Pons (tissue), 1 donor: ENCODE data around the gene POMC.
"Not testable (repeated sequence)": the region's sequence is repeated elsewhere in the genome, so short reads cannot be mapped to it uniquely, and the experiment has no call there.

Experiments used
- DNase-seq: peaks from one replicate; pipeline ENCODE4 v3.0.0-alpha.2; 2016; ENCODE audit warnings: low spot score

Gene POMC

DNA sequence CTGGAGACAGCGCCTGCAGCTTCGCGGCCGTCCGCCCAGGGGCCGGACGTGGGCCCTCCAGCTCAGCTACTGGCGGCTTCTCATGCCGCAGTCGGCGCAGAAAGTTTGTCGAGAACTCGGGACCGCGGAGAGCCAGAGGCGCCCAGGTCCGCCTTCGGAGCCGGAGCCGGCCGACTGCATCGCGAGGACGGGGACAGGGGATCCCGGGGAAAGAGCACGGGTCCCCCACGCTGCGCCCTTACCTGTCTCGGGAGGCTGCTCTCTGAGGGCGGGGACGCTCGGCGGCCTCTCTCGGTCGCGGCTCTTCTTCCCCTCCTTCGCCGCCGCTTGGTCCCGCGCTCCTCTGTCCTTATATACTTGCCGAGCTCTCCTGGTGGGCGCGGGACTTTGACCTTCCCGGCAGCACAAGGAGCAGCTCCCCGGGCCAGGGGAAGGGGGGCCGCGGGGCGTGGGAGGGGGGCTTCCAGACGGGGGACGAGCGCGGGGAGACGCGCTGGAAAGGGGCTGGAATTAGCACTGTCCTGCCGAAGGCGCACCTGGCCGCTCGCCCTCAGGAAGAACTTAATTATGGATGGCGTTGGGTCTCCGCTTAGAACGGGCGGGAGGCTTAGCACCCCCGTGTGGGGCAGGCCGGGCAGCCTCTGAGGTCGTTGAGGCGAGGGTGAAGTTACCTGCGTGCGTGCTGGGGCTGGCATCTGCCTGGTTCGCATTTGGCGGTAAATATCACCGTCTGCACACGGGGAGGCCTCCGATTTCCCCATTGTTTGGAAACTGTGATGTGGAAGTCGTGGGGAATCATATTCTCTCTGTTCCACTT, at the start of gene POMC:
Gene POMC, minus strand, starts transcription at position 325 of the 817 bp plus-strand sequence. CDS start 3,808 bp downstream, outside the sequence.
- no peak for DNase-seq

- no peak for DNase-seq
Observed at GRCh38 chr2:25218100-25218499, 49.7 kb upstream of the POMC start.

DNA sequence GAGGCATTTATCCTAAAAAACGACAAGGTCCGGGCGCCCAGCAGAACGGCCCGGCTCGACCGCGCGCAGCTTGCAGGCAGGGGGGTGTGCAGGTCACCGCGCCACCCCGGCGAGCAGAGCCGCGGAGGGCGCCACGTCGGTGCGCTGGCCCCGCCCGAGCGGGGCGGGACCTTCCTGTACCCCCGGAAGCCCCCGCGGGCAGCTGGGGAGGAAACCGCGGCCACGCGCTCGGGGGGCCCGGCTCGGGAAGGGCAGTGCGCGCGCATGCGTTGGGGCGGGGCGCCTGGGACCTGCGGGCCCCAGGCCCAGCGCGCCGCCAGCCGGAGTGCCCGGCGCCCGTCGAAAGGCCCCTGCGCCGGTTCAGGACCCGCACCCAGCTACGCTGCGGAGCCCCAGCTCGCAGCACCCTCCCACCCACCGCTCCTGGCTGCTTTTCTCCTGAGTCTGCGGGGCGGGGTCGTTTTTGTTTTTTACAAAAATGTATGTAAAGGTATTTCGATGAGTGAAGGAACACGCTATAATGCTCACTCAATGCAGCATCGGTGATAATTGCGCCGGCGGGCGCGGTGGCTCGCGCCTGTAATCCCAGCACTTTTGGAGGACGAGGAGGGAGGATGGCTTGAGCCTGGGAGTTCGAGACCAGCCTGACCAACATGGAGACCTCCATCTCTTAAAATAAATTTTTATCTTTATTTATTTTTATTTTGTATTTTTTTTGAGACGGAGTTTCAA, 47.7 kb upstream of the POMC start:
- peak; percentile 21 for DNase-seq

- DNase-seq = no peak
Observed at GRCh38 chr2:25215232-25215631, 46.9 kb upstream of the POMC start.

DNA sequence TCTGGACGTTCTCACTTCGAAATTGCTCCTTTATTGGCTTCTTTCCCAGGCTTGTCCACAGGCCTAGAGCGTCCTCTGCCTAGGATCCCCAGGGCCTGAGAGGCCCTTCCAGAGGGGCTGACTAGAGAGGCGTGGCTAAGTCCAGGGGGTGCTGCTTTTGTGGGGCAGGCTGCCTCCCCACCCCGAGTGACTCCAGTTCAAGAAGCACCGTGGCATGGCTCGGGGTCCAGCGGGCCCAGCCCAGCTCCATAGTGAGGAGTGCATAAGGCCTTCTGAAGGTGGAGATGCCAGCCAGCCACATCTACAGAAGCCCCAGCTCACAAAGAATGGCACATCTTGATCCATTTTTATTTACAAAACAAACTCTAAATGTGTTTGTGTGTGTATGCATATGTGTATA, 44.8 kb upstream of the POMC start:
- DNase-seq = no peak

DNA sequence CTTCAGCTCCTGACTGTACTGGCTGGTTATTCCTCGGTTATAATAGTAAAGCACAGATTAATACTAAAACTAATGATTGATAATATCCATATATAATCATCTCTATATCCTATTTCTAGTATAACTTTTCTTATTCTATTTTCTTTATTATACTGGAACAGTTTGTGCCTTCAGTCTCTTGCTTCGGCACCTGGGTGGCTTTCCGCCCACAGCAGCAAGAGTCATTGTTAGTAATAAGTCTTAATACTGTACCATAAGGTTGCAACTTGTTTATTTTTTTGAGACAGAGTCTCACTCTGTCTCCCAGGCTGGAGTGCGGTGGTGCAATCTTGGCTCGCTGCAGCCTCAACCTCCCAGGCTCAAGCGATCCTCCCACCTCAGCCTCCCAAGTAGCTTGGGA, 42.5 kb upstream of the POMC start:
- not testable (repeated sequence) for DNase-seq

- DNase-seq = no peak
Observed at GRCh38 chr2:25207078-25207545, 38.7 kb upstream of the POMC start.

DNA sequence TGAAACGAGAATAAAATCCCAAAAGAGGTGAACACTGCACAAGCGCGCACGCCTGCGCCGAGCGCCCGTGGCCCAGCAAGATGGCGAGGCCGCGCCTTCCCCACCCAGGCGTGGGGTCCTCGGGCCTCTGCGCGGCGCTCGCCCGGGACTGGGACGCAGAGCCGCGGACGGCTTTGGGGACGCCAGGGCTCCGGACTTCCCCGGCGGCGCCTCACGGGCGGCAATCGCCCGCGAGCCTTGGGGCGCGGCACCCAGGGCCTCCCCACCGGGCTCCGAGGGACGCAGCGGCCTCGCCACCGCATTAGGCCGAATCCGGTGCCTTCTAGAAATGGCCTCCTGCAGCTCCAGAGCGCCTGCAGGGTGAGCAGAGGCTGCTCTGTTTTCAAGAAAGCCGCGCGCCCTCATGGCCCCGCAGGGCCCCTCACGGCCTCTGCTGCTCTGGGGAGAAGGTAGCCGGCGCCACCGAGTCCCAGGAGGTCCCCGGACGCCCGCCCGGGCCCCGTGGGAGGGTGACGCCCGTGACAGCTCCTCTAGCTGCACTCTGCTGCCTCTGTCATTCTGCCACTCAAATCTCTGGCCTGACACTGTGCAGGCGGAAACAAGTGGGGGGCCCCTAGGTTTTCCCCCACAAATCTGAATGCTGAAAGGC, 35.9 kb upstream of the POMC start:
- DNase-seq = no peak

GRCh38 chr2:25202275-25202674, 33.9 kb upstream of the POMC start:
- DNase-seq = no peak

DNA sequence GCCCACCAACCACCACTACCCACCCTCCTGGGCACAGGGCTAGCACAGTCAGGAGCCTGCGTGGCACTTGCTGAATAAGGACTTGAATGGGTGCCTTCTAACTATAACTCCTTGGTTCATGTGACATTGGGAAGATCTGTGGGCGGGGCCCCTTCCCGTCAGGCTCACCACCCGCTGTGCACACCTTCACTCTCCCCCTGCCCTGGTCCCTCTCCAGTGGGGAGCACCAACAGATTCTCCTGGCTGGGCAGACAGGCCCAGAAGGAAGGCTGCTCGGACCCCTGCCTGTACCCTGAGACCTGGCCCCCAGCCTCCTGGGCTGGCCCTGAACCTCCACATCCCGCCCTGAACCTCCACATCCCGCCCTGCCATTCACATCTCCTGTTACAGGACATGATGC, 33.4 kb upstream of the POMC start:
- DNase-seq = no peak

DNA sequence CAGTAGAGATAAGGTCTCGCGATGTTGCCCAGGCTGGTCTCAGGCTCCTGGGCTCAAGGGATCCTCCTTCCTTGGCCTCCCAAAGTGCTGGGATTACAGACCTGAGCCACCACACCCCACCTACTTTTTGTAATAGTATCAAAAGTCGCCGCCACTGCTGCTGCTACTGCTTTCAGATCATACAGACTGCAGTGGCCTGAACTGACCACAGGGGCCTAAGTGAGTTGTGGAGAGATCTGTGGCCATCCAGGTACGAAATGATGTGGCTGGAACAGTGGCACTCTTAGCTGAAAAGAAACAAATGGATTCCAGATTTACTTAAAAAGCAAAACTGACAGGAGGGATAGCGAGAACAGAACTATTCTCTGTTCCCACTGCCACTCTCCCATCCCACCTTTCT, 32.9 kb upstream of the POMC start:
- DNase-seq = no peak

DNA sequence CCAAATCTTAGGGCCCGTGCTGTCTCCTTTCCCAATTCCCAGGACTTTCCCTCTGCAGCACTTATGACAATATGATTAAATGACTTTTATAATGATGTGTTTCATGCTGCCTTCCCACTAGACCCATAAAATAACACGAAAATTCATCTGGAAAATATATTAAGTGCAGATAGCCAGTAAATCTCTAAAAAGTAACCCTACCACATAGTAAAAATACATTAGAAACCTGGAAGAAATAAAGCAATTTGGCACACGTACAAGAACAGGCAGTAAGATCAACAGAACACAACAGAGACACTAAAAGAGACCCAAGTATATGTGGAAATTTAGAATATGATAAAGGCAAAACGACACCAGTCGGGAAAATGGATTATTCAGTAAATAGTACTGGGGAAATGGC, 30.2 kb upstream of the POMC start:
- DNase-seq = no peak

DNA sequence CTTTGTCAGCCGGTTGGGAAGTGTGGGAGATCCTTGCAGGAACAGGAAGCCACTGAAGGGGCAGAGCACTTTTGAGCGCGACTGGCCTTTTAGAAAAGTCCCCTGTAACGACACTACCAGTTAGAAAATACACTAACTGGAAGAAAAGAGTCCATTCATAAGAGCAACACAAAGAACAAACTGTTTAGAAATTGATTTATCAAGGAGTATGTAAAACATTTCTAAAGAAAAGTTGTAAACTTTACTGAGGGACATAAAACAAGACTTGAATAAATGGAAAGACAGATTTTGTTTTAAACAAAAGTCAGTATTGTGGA, 29.8 kb upstream of the POMC start:
- peak; percentile 63 for DNase-seq

- peak; percentile 58 for DNase-seq
Observed at GRCh38 chr2:25197336-25198208, 29.2 kb upstream of the POMC start.

- no peak for DNase-seq
Observed at GRCh38 chr2:25194576-25195122, 26.3 kb upstream of the POMC start.

- no peak for DNase-seq
Observed at GRCh38 chr2:25190536-25190935, 22.2 kb upstream of the POMC start.

- DNase-seq = no peak
Observed at GRCh38 chr2:25188405-25188804, 20.0 kb upstream of the POMC start.

- DNase-seq = no peak
Observed at GRCh38 chr2:25187729-25188350, 19.5 kb upstream of the POMC start.

DNA sequence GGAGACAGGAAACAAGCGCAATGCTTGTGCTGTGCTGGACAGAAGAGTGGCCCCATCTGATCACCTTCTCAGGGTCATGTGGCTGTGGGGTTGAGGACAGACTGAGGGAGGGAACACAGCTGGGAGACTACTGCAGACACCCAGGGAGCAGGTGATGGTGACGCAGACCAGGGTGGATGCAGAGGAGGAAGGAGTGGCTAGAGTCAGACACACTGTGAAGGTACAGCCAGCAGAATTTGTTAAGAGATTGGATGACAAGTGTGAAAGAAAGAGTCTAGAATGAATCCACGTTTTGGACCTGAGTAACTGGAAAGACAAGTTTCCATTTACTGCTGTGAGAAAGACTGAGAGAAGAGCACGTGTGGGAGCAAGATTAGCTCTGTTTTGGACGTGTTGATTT, 15.9 kb upstream of the POMC start:
- DNase-seq = no peak

- no peak for DNase-seq
Observed at GRCh38 chr2:25178976-25179375, 10.6 kb upstream of the POMC start.

- no peak for DNase-seq
Observed at GRCh38 chr2:25177211-25177611, 8.8 kb upstream of the POMC start.
